HTR-8/SVneo (cell line): Measurements from ENCODE around the gene SLC6A6.
"Not testable (repeated sequence)": the region's sequence is repeated elsewhere in the genome, so short reads cannot be mapped to it uniquely, and the experiment has no call there.

Experiments used
- DNase-seq: peaks from one replicate; pipeline ENCODE4 v3.0.0; 2011; ENCODE audit warnings: low spot score, mixed read lengths; ENCODE audit not compliant: insufficient read length
- FAIRE-seq: peaks from 2 replicates; lab custom pipeline; 2011; peaks lifted over from hg19 to GRCh38; lab: Jason Lieb, UNC

Gene SLC6A6

GRCh38 chr3:14511623-14512280, 109.3 kb downstream of the SLC6A6 start:
- DNase-seq, result no peak

GRCh38 chr3:14512281-14512941, 110.0 kb downstream of the SLC6A6 start:
- FAIRE-seq, result no peak
- no peak for DNase-seq

More at GRCh38 chr3:14511623-14512280, 109.3 kb downstream of the SLC6A6 start:
- no peak for FAIRE-seq

- FAIRE-seq (no peak), DNase-seq (no peak)
Measured at GRCh38 chr3:14512942-14513327, 110.5 kb downstream of the SLC6A6 start.

GRCh38 chr3:14513566-14514322, 111.3 kb downstream of the SLC6A6 start:
- FAIRE-seq (no peak), DNase-seq (no peak)

GRCh38 chr3:14514323-14514720, 111.9 kb downstream of the SLC6A6 start:
- no peak for DNase-seq
- FAIRE-seq, result no peak

- not testable (repeated sequence) for FAIRE-seq, DNase-seq
Measured at GRCh38 chr3:14515526-14515925, 113.1 kb downstream of the SLC6A6 start.

GRCh38 chr3:14516738-14517345, 114.4 kb downstream of the SLC6A6 start:
- FAIRE-seq (no peak), DNase-seq (no peak)

GRCh38 chr3:14517601-14518431, 115.4 kb downstream of the SLC6A6 start:
- DNase-seq (no peak), FAIRE-seq (no peak)

GRCh38 chr3:14518432-14518802, 116.0 kb downstream of the SLC6A6 start:
- DNase-seq (no peak), FAIRE-seq (no peak)

GRCh38 chr3:14518893-14519292, 116.5 kb downstream of the SLC6A6 start:
- DNase-seq (no peak), FAIRE-seq (no peak)

GRCh38 chr3:14519406-14519805, 117.0 kb downstream of the SLC6A6 start:
- no peak for DNase-seq
- FAIRE-seq, result no peak

- FAIRE-seq (no peak), DNase-seq (no peak)
Measured at GRCh38 chr3:14520149-14520548, 117.7 kb downstream of the SLC6A6 start.

- FAIRE-seq (no peak), DNase-seq (no peak)
Measured at GRCh38 chr3:14520967-14521366, 118.6 kb downstream of the SLC6A6 start.

GRCh38 chr3:14521611-14522010, 119.2 kb downstream of the SLC6A6 start:
- no peak for DNase-seq
- no peak for FAIRE-seq

GRCh38 chr3:14522129-14522691, 119.8 kb downstream of the SLC6A6 start:
- FAIRE-seq, result no peak
- no peak for DNase-seq

- FAIRE-seq, result no peak
- no peak for DNase-seq
Measured at GRCh38 chr3:14522768-14523167, 120.4 kb downstream of the SLC6A6 start.

- DNase-seq (no peak), FAIRE-seq (no peak)
Measured at GRCh38 chr3:14523792-14524191, 121.4 kb downstream of the SLC6A6 start.

GRCh38 chr3:14524311-14524711, 121.9 kb downstream of the SLC6A6 start:
- DNase-seq, result no peak
- no peak for FAIRE-seq

- FAIRE-seq (no peak), DNase-seq (no peak)
Measured at GRCh38 chr3:14524920-14525660, 122.7 kb downstream of the SLC6A6 start.
